H1 (cell line): ENCODE measurements around the gene SFN. TPM values are rescaled to one million over a fixed set of nuclear protein-coding genes. Genes with fewer than 3 reads are reported as not detected.

Source experiments
- CTCF ChIA-PET: fragments of 300-600 bp; sonication (Branson Sonifier 250); formaldehyde crosslinking; loops from one replicate; lab custom pipeline; 2021; ENCODE audit not compliant: partially characterized antibody; lab: Charles Lee
- POLR2A ChIA-PET: fragments of 300-600 bp; sonication (Branson Sonifier 250); formaldehyde crosslinking; loops from one replicate; lab custom pipeline; 2021; ENCODE audit warnings: inconsistent platforms; ENCODE audit not compliant: partially characterized antibody; lab: Charles Lee
- DNase-seq, 2 experiments: peaks; one replicate each; pipeline versions ENCODE4 v3.0.0 to v3.0.0-alpha.2; 2010 to 2022; ENCODE audit warnings: low spot score in 2 of 2, low read depth in 1 of 2, mixed read lengths in 1 of 2
- FAIRE-seq: peaks from 2 replicates; lab custom pipeline; 2011; peaks lifted over from hg19 to GRCh38; lab: Jason Lieb, UNC
- H2AFZ ChIP-seq: 2 replicates; pipeline ENCODE4 v1.8.1; 2012; ENCODE audit warnings: low read length, inconsistent platforms
- H2AK5ac ChIP-seq: 2 replicates; pipeline ENCODE4 v1.6.1; 2013; ENCODE audit warnings: low read depth, low read length
- H2BK120ac ChIP-seq: replicated peaks from 2 replicates; pipeline ENCODE3; 2013; ENCODE audit warnings: low read depth, low read length, inconsistent platforms
- H2BK12ac ChIP-seq: 2 replicates; pipeline ENCODE4 v1.6.1; 2013; ENCODE audit warnings: low read depth, low read length
- H2BK15ac ChIP-seq: 2 replicates; pipeline ENCODE4 v1.6.1; 2013; ENCODE audit warnings: low read length
- H2BK20ac ChIP-seq: 2 replicates; pipeline ENCODE4 v1.6.1; 2013; ENCODE audit warnings: low read length
- H2BK5ac ChIP-seq: 2 replicates; pipeline ENCODE4 v1.6.1; 2013; ENCODE audit warnings: low read depth, low read length
- H3K14ac ChIP-seq: 2 replicates; pipeline ENCODE4 v1.6.1; 2013; ENCODE audit warnings: inconsistent platforms; ENCODE audit not compliant: insufficient read length
- H3K18ac ChIP-seq: 2 replicates; pipeline ENCODE4 v1.6.1; 2013; ENCODE audit warnings: low read length; ENCODE audit errors: extremely low read depth
- H3K23ac ChIP-seq: 2 replicates; pipeline ENCODE4 v1.6.1; 2013; ENCODE audit warnings: inconsistent platforms; ENCODE audit not compliant: insufficient read length
- H3K23me2 ChIP-seq: 2 replicates; pipeline ENCODE4 v1.6.1; 2013; ENCODE audit warnings: low read depth, low read length
- H3K27ac ChIP-seq: 2 replicates; pipeline ENCODE4 v1.6.1; 2011; ENCODE audit warnings: low read depth, low read length, inconsistent platforms
- H3K27me3 ChIP-seq, 4 experiments: replicated peaks in 1 of 4; 1 replicate in 1 of 4; 2 replicates in 3 of 4; pipeline versions ENCODE4 v1.6.1 to v1.8.1; 2011 to 2013; ENCODE audit warnings: low read length in 3 of 4, mild to moderate bottlenecking in 3 of 4, inconsistent platforms in 2 of 4, mixed read lengths in 2 of 4, moderate library complexity in 1 of 4; ENCODE audit not compliant: control insufficient read depth in 3 of 4, insufficient read depth in 3 of 4; ENCODE audit errors: extremely low read depth in 1 of 4
- H3K36me3 ChIP-seq, 4 experiments: 2 replicates each; pipeline versions ENCODE4 v1.6.1 to v1.8.1; 2011 to 2013; ENCODE audit warnings: mild to moderate bottlenecking in 4 of 4, low read length in 3 of 4, moderate library complexity in 2 of 4, control low read depth in 1 of 4, inconsistent platforms in 1 of 4; ENCODE audit not compliant: insufficient read depth in 4 of 4, control insufficient read depth in 2 of 4
- H3K4ac ChIP-seq: replicated peaks from 2 replicates; pipeline ENCODE3; 2013; ENCODE audit warnings: low read length, low read depth, mixed read lengths, inconsistent platforms; ENCODE audit not compliant: insufficient read length
- H3K4me1 ChIP-seq, 4 experiments: replicated peaks in 1 of 4; 1 replicate in 1 of 4; 2 replicates in 3 of 4; pipeline versions ENCODE4 v1.6.1 to v1.8.1; 2011 to 2013; ENCODE audit warnings: low read length in 3 of 4, inconsistent platforms in 2 of 4, mixed read lengths in 1 of 4; ENCODE audit not compliant: insufficient read depth in 4 of 4, control insufficient read depth in 3 of 4
- H3K4me2 ChIP-seq, 2 experiments: 2 replicates each; pipeline versions ENCODE4 v1.6.1 to v1.8.1; 2011 to 2013; ENCODE audit warnings: low read depth in 2 of 2, low read length in 2 of 2, control low read depth in 1 of 2, inconsistent platforms in 1 of 2, mild to moderate bottlenecking in 1 of 2; ENCODE audit not compliant: insufficient read depth in 1 of 2
- H3K4me3 ChIP-seq, 4 experiments: fragments of 200-600, 300-600 bp in 1 of 4; sonication (generic), shearing (Covaris generic), sonication (Bioruptor Twin) in 1 of 4; 2 replicates each; pipeline versions ENCODE4 v1.5.1 to v1.8.1; 2011 to 2016; ENCODE audit warnings: low read length in 4 of 4, low read depth in 3 of 4, control low read depth in 2 of 4, inconsistent platforms in 2 of 4, mild to moderate bottlenecking in 2 of 4, mixed read lengths in 1 of 4, moderate library complexity in 1 of 4; ENCODE audit not compliant: insufficient read depth in 2 of 4; ENCODE audit errors: extremely low read depth in 1 of 4
- H3K56ac ChIP-seq: replicated peaks from 2 replicates; pipeline ENCODE3; 2013; ENCODE audit warnings: low read depth, mild to moderate bottlenecking, mixed read lengths, low read length, inconsistent platforms; ENCODE audit not compliant: insufficient read length
- H3K79me1 ChIP-seq: 2 replicates; pipeline ENCODE4 v1.6.1; 2013; ENCODE audit warnings: low read depth, low read length, control low read depth
- H3K79me2 ChIP-seq, 2 experiments: 2 replicates each; pipeline versions ENCODE4 v1.6.1 to v1.8.1; 2012 to 2013; ENCODE audit warnings: low read length in 2 of 2, mild to moderate bottlenecking in 2 of 2, inconsistent platforms in 1 of 2; ENCODE audit not compliant: insufficient read depth in 2 of 2, control insufficient read depth in 1 of 2
- H3K9ac ChIP-seq, 4 experiments: replicated peaks in 1 of 4; 1 replicate in 1 of 4; 2 replicates in 3 of 4; pipeline versions ENCODE4 v1.6.1 to v1.8.1; 2011 to 2013; ENCODE audit warnings: low read depth in 3 of 4, low read length in 3 of 4, control low read depth in 2 of 4, mild to moderate bottlenecking in 2 of 4, moderate library complexity in 2 of 4, inconsistent platforms in 1 of 4; ENCODE audit errors: extremely low read depth in 1 of 4
- H3K9me3 ChIP-seq, 2 experiments: 2 replicates each; pipeline versions ENCODE4 v1.6.1 to v1.8.1; 2012 to 2013; ENCODE audit warnings: mild to moderate bottlenecking in 2 of 2, moderate library complexity in 2 of 2, control low read depth in 1 of 2, inconsistent platforms in 1 of 2, low read depth in 1 of 2, low read length in 1 of 2, mixed read lengths in 1 of 2; ENCODE audit not compliant: insufficient read depth in 2 of 2
- H4K20me1 ChIP-seq, 2 experiments: replicated peaks in 1 of 2; 2 replicates each; pipeline versions ENCODE3 to v1.8.1; 2011 to 2013; ENCODE audit warnings: inconsistent platforms in 2 of 2, low read length in 2 of 2, mild to moderate bottlenecking in 1 of 2; ENCODE audit not compliant: insufficient read depth in 2 of 2, control insufficient read depth in 1 of 2
- H4K5ac ChIP-seq: 2 replicates; pipeline ENCODE4 v1.6.1; 2013; ENCODE audit warnings: low read length, low read depth, mixed read lengths, inconsistent platforms; ENCODE audit not compliant: insufficient read length
- H4K8ac ChIP-seq: 2 replicates; pipeline ENCODE4 v1.8.0; 2013; ENCODE audit warnings: mild to moderate bottlenecking, moderate library complexity, low read length, inconsistent platforms; ENCODE audit not compliant: insufficient read depth; ENCODE audit errors: extremely low read depth
- H4K91ac ChIP-seq: replicated peaks from 2 replicates; pipeline ENCODE3; 2013; ENCODE audit warnings: low read length, mixed read lengths, inconsistent platforms; ENCODE audit not compliant: insufficient read length
- CREB1 ChIP-seq: IDR thresholded peaks from 2 replicates; pipeline ENCODE4 v1.6.1; 2012; ENCODE audit warnings: inconsistent platforms
- EZH2 ChIP-seq: fragments of 200-600 bp; sonication (generic); IDR thresholded peaks from 2 replicates; pipeline ENCODE4 v1.7.1; 2012; ENCODE audit warnings: low read depth, mild to moderate bottlenecking, moderate library complexity, low read length, inconsistent platforms; ENCODE audit not compliant: severe bottlenecking
- JUND ChIP-seq: IDR thresholded peaks from 2 replicates; pipeline ENCODE4 v1.6.1; 2011; ENCODE audit warnings: mild to moderate bottlenecking, improper control_type of control experiment, low read length
- KDM5A ChIP-seq: fragments of 200-600 bp; IDR thresholded peaks from 2 replicates; pipeline ENCODE4 v1.7.1; 2012; ENCODE audit warnings: mild to moderate bottlenecking, low read length, inconsistent platforms, mixed read lengths
- NRF1 ChIP-seq: IDR thresholded peaks from 2 replicates; pipeline ENCODE4 v1.6.1; 2011; ENCODE audit warnings: mild to moderate bottlenecking, low read depth, low read length, improper control_type of control experiment
- POLR2AphosphoS5 ChIP-seq: IDR thresholded peaks from 2 replicates; pipeline ENCODE4 v1.6.1; 2011; ENCODE audit warnings: low read depth, low read length
- POU5F1 ChIP-seq: IDR thresholded peaks from 2 replicates; pipeline ENCODE4 v1.6.1; 2011; ENCODE audit warnings: low read depth, mild to moderate bottlenecking, low read length, moderate library complexity
- RBBP5 ChIP-seq: IDR thresholded peaks from 2 replicates; pipeline ENCODE4 v1.7.1; 2012; ENCODE audit warnings: low read depth, mild to moderate bottlenecking, inconsistent platforms, low read length, moderate library complexity, borderline replicate concordance
- SIRT6 ChIP-seq: IDR thresholded peaks from one replicate; pipeline ENCODE4 v1.7.1; 2012; ENCODE audit warnings: low read length, inconsistent platforms
- SUZ12 ChIP-seq: fragments of 200-600 bp; sonication (generic); IDR thresholded peaks from 2 replicates; pipeline ENCODE4 v1.6.1; 2012; ENCODE audit warnings: mild to moderate bottlenecking, inconsistent platforms, low read length, moderate library complexity, mixed read lengths
- TBP ChIP-seq: IDR thresholded peaks from 2 replicates; pipeline ENCODE4 v1.6.1; 2011; ENCODE audit warnings: low read depth, low read length, improper control_type of control experiment
- USF2 ChIP-seq: IDR thresholded peaks from 2 replicates; pipeline ENCODE4 v1.6.1; 2011; ENCODE audit warnings: low read length, improper control_type of control experiment
- WGBS, 2 experiments: shearing (Covaris generic) in 1 of 2; methylation state at CpG; one replicate each; pipeline versions ENCODE4 v1.1.6 to v1.1.7; 2013 to 2015; ENCODE audit warnings: low lambda C conversion rate in 2 of 2, mixed read lengths in 2 of 2, inconsistent platforms in 1 of 2, low coverage in 1 of 2, missing lambda C conversion rate in 1 of 2; ENCODE audit not compliant: insufficient replicate concordance in 2 of 2, insufficient coverage in 1 of 2, insufficient read length in 1 of 2; ENCODE audit errors: extremely low coverage in 1 of 2, missing lambda C conversion rate in 1 of 2; 5-methylcytosine and 5-hydroxymethylcytosine counted together
- polyA plus RNA-seq, 7 experiments: library from polyadenylated mRNA; depleted of rRNA in 3 of 7; stranded (reverse) in 5 of 7; unstranded in 2 of 7; fragments of >200 nt in 5 of 7; fragments of 200-250 nt in 2 of 7; gene quantifications; 1 replicate in 5 of 7; 2 replicates in 1 of 7; 4 replicates in 1 of 7; pipeline versions ENCODE4 v1.2.1 to v1.2.3, GENCODE V29; 2011 to 2013; ENCODE audit warnings: missing spikeins in 2 of 7, mixed read lengths in 2 of 7
- total RNA-seq: library from RNA; stranded (reverse); fragmentation: NEBNext Ultra II Directional; extraction: Animal tissue kit (Norgen Biotek cat#: 25700); gene quantifications from 2 replicates; pipeline ENCODE4 v1.2.1, GENCODE V29; 2021

The SFN gene
- total and polyA plus RNA-seq, 2 of the 8 experiments (the other 6 are each of a cell fraction or from before 2014, with no cell fraction given), result 3.3 to 3.9 TPM

GRCh38 chr1:26897351-26897750 lies 34.4 kb downstream of the SFN start:
- Histone ChIP-seq H2BK15ac (no peak overlapping the region), H3K4me1 (peaks cover 0 to 8% (median 3%) of the 10 kb centered on the region in 4 experiments; a peak in 3 of 7 replicates), H4K91ac (no peak overlapping the region), H3K4me3 (no peak overlapping the region), H3K9ac (no peak overlapping the region), H3K79me1 (peaks cover 7% of the 10 kb centered on the region; the same call in 1 of the 2 replicates), H3K4me2 (no peak overlapping the region), H3K27ac (no peak overlapping the region), H3K36me3 (peaks cover 8 to 29% (median 13%) of the 10 kb centered on the region in 4 experiments; a peak in 7 of 8 replicates), H4K5ac (no peak overlapping the region), H3K23me2 (peaks cover 8% of the 10 kb centered on the region), H2BK5ac (no peak overlapping the region), H2BK120ac (no peak overlapping the region), H3K18ac (no peak overlapping the region), H4K20me1 (peaks cover 2 to 6% of the 10 kb centered on the region in 2 experiments), H3K56ac (no peak overlapping the region), H3K23ac (no peak overlapping the region), H3K9me3 (no peaks in the 10 kb centered on the region), H2BK20ac (no peak overlapping the region), H3K14ac (no peak overlapping the region), H2AK5ac (no peak overlapping the region), H3K79me2 (peaks cover 6 to 16% of the 10 kb centered on the region in 2 experiments), H3K27me3 (no peaks in the 10 kb centered on the region), H4K8ac (no peak overlapping the region), H2BK12ac (no peak overlapping the region), H3K4ac (no peak overlapping the region), H2AFZ (no peak overlapping the region)
- WGBS, 2 experiments, result 93% methylated on average over 9 of the region's 9 CpGs; no CpG with 5 or more reads in 1 of the 2 experiments
- ChIA-PET CTCF (interaction anchor here (0.6 to 4.9 kb wide), 3 partner anchors 9 to 1410 kb away, joined by 3 to 27 read pairs (median 3); partner anchors contain the start of gene GPN2), POLR2A (interaction anchor here (0.6 to 4.1 kb wide), 4 partner anchors 8 to 359 kb away, joined by 3 to 66 read pairs (median 3); partner anchors contain the start of gene GPN2)
- DNase-seq (no peak), FAIRE-seq (no peak)
- TF ChIP-seq EZH2 (no peak), JUND (no peak), POU5F1 (no peak), USF2 (no peak), SUZ12 (no peak), SIRT6 (no peak), RBBP5 (no peak), POLR2AphosphoS5 (no peak), CREB1 (no peak), KDM5A (no peak), NRF1 (no peak), TBP (no peak)
